ENCODE data around the gene SLC30A10. TPM values are rescaled to one million over a fixed set of nuclear protein-coding genes. Genes with fewer than 3 reads are reported as not detected.

SLC30A10 gene
- total RNA-seq, 1 experiment from 2014 or later = not detected

GRCh38 chr1:219904934-219905333 lies 23.4 kb downstream of the SLC30A10 start:
- no TSS peak for BruUV-seq (replicated peaks)
- H3K4me3 Mint-ChIP-seq (ENCODE audit: unreplicated experiment) = no peak overlapping the region
- no peaks in the 10 kb centered on the region for H3K4me1 Mint-ChIP-seq (ENCODE audit: insufficient read depth, unreplicated experiment)
- no peaks in the 10 kb centered on the region for H3K36me3 Mint-ChIP-seq (ENCODE audit: insufficient read depth, unreplicated experiment)
- peaks cover 26% of the 10 kb centered on the region for H3K27me3 Mint-ChIP-seq (ENCODE audit: insufficient read depth, unreplicated experiment)
- TF ChIP-seq CTCF (IDR thresholded peaks at IDR 0.05; ENCODE audit: unreplicated experiment) = no peak
- intact Hi-C loops (cut with micrococcal nuclease) = no loop called here
- H3K9me3 Mint-ChIP-seq (ENCODE audit: unreplicated experiment) = no peaks in the 10 kb centered on the region
- ChIA-PET POLR2A (interaction anchor here (1.3 kb wide), 1 partner anchor 23 kb away, joined by 4 read pairs; no protein-coding TSS in a partner anchor), CTCF (interaction anchor here (0.5 to 0.7 kb wide), 4 partner anchors 9 to 1053 kb away, joined by 3 to 5 read pairs (median 4); no protein-coding TSS in a partner anchor)
- no peak overlapping the region for H3K27ac Mint-ChIP-seq (ENCODE audit: low read depth, unreplicated experiment)
- no peak for DNase-seq (ENCODE audit: unreplicated experiment)

GRCh38 chr1:219903353-219903871 lies 24.9 kb downstream of the SLC30A10 start:
- ChIA-PET CTCF (interaction anchor here (0.5 to 0.8 kb wide), 2 partner anchors 64 to 238 kb away, joined by 3 read pairs; no protein-coding TSS in a partner anchor), POLR2A (no interaction called here)
- no TSS peak for BruUV-seq (replicated peaks)
- H3K27ac Mint-ChIP-seq (ENCODE audit: low read depth, unreplicated experiment) = no peak overlapping the region
- H3K4me3 Mint-ChIP-seq (ENCODE audit: unreplicated experiment) = no peak overlapping the region
- peaks cover 36% of the 10 kb centered on the region for H3K27me3 Mint-ChIP-seq (ENCODE audit: insufficient read depth, unreplicated experiment)
- H3K4me1 Mint-ChIP-seq (ENCODE audit: insufficient read depth, unreplicated experiment) = no peaks in the 10 kb centered on the region
- intact Hi-C loops (cut with micrococcal nuclease) = no loop called here
- H3K9me3 Mint-ChIP-seq (ENCODE audit: unreplicated experiment) = no peaks in the 10 kb centered on the region
- TF ChIP-seq CTCF (IDR thresholded peaks at IDR 0.05; ENCODE audit: unreplicated experiment) = no peak
- H3K36me3 Mint-ChIP-seq (ENCODE audit: insufficient read depth, unreplicated experiment) = no peaks in the 10 kb centered on the region
- no peak for DNase-seq (ENCODE audit: unreplicated experiment)

DNA sequence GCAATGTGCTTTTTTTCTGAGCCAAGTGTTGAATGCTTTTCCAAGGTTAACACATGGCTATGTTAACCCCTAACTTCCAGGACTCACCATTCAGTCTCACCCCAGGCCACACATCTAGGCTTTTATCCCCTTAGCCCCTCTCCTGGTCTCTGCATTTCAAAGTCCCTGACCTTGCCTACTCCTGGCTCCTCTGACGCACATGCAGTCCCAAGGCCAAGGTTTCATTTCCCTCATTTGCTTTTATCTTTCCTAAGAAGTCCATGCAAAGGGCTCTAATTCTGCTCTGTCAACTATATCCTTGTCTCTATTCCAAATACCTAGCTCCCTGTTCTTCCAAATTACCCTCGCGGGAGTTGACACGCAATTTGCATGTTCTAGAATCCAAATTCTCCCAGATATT lies 25.4 kb downstream of the SLC30A10 start:
- H3K27me3 Mint-ChIP-seq (ENCODE audit: insufficient read depth, unreplicated experiment) = peaks cover 37% of the 10 kb centered on the region
- CTCF ChIA-PET = no interaction called here
- no peak for TF ChIP-seq CTCF (IDR thresholded peaks at IDR 0.05; ENCODE audit: unreplicated experiment)
- H3K4me1 Mint-ChIP-seq (ENCODE audit: insufficient read depth, unreplicated experiment) = no peaks in the 10 kb centered on the region
- POLR2A ChIA-PET = no interaction called here
- no peaks in the 10 kb centered on the region for H3K9me3 Mint-ChIP-seq (ENCODE audit: unreplicated experiment)
- no peaks in the 10 kb centered on the region for H3K36me3 Mint-ChIP-seq (ENCODE audit: insufficient read depth, unreplicated experiment)
- no TSS peak for BruUV-seq (replicated peaks)
- DNase-seq (ENCODE audit: unreplicated experiment) = no peak
- H3K4me3 Mint-ChIP-seq (ENCODE audit: unreplicated experiment) = no peak overlapping the region
- intact Hi-C loops (cut with micrococcal nuclease) = no loop called here
- no peak overlapping the region for H3K27ac Mint-ChIP-seq (ENCODE audit: low read depth, unreplicated experiment)

DNA sequence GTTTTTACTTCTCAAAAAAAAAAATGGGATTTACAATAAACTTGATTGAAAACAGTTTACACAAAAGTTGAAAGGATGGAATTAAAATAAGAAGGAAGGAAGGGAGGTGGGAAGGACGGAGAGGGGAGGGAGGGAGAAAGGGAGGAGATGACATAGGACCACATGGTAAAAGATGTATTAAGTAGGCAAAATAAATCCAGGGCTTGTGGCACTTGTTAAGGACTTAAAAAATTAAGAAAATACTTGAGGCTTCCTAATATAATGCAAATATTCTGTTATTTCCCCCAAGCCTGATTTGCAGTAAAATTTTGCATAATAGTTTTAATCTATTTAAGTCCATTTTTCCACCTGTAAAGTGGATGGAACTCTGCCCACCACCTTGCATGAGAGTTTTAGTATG lies 27.5 kb downstream of the SLC30A10 start:
- no peaks in the 10 kb centered on the region for H3K36me3 Mint-ChIP-seq (ENCODE audit: insufficient read depth, unreplicated experiment)

More for the DNA sequence above, 27.5 kb downstream of the SLC30A10 start:
- Mint-ChIP-seq H3K9me3 (ENCODE audit: unreplicated experiment) (no peaks in the 10 kb centered on the region), H3K4me1 (ENCODE audit: insufficient read depth, unreplicated experiment) (no peaks in the 10 kb centered on the region), H3K27ac (ENCODE audit: low read depth, unreplicated experiment) (no peak overlapping the region), H3K4me3 (ENCODE audit: unreplicated experiment) (no peak overlapping the region), H3K27me3 (ENCODE audit: insufficient read depth, unreplicated experiment) (peaks cover 39% of the 10 kb centered on the region)
- TF ChIP-seq CTCF (IDR thresholded peaks at IDR 0.05; ENCODE audit: unreplicated experiment) = no peak
- POLR2A ChIA-PET = no interaction called here
- DNase-seq (ENCODE audit: unreplicated experiment) = no peak
- CTCF ChIA-PET = no interaction called here
- BruUV-seq (replicated peaks) = no TSS peak
- intact Hi-C loops (cut with micrococcal nuclease) = no loop called here
